GM12878 (cell line): Measurements from ENCODE around the gene LSM2. TPM values are rescaled to one million over a fixed set of nuclear protein-coding genes. Genes with fewer than 3 reads are reported as not detected.
"Not testable (repeated sequence)": the region's sequence is repeated elsewhere in the genome, so short reads cannot be mapped to it uniquely, and the experiment has no call there.

ENCODE experiments used
- ATAC-seq: fragments of 200-7000 bp; cut with Tn5 transposase; 3 replicates; pipeline ENCODE4 v1.9.1; 2020; ENCODE audit warnings: mild to moderate bottlenecking, moderate library complexity
- BruUV-seq: library from RNA; stranded (reverse); fragments of 400-500 nt; replicated peaks from 2 replicates; lab custom pipeline; 2021; lab: Mats Ljungman, UMichigan
- CTCF ChIA-PET: fragments of 300-600 bp; sonication (Branson Sonifier 250); formaldehyde crosslinking; extraction: SDS; loops from one replicate; lab custom pipeline; 2021; ENCODE audit warnings: inconsistent platforms; lab: Yijun Ruan, JAX
- POLR2A ChIA-PET: fragments of 350-600 bp; formaldehyde crosslinking; extraction: SDS; loops from one replicate; lab custom pipeline; 2021; ENCODE audit warnings: inconsistent platforms; lab: Charles Lee
- RAD21 ChIA-PET: fragments of 300-600 bp; sonication (Branson Sonifier 250); formaldehyde crosslinking; loops from one replicate; lab custom pipeline; 2023; ENCODE audit warnings: antibody characterized with exemption; ENCODE audit not compliant: unreplicated experiment; lab: Charles Lee
- SMC1A ChIA-PET: fragments of 300-600 bp; sonication (Branson Sonifier 250); formaldehyde crosslinking; loops from one replicate; lab custom pipeline; 2023; ENCODE audit not compliant: unreplicated experiment, uncharacterized antibody; lab: Charles Lee
- DNase-seq: peaks from one replicate; pipeline ENCODE4 v3.0.0-alpha.2; 2011; ENCODE audit warnings: low read depth, low spot score
- FAIRE-seq: peaks from 3 replicates; lab custom pipeline; 2011; peaks lifted over from hg19 to GRCh38; lab: Jason Lieb, UNC
- H2AFZ ChIP-seq: 2 replicates; pipeline ENCODE4 v1.6.0; 2011; ENCODE audit warnings: low read depth, low read length, control low read depth; ENCODE audit not compliant: control insufficient read depth
- H3K27ac ChIP-seq: 2 replicates; pipeline ENCODE4 v1.5.1; 2011; ENCODE audit warnings: control low read depth; ENCODE audit not compliant: control insufficient read depth, insufficient read depth
- H3K27me3 ChIP-seq, 2 experiments: replicated peaks in 1 of 2; 2 replicates each; pipeline versions ENCODE4 v1.6.0 to v1.6.1; 2011; ENCODE audit warnings: low read length in 1 of 2; ENCODE audit not compliant: control insufficient read depth in 2 of 2, insufficient read depth in 2 of 2
- H3K36me3 ChIP-seq, 2 experiments: 2 replicates each; pipeline ENCODE4 v1.5.1; 2011; ENCODE audit warnings: low read length in 1 of 2; ENCODE audit not compliant: control insufficient read depth in 2 of 2, insufficient read depth in 2 of 2
- H3K4me1 ChIP-seq: 2 replicates; pipeline ENCODE4 v1.6.1; 2011; ENCODE audit warnings: mild to moderate bottlenecking, low read length, moderate library complexity, mixed read lengths; ENCODE audit not compliant: control insufficient read depth, insufficient read depth
- H3K4me2 ChIP-seq: 2 replicates; pipeline ENCODE4 v1.6.0; 2011; ENCODE audit warnings: control low read depth; ENCODE audit not compliant: control insufficient read depth, insufficient read depth
- H3K4me3 ChIP-seq: fragments of 200-600 bp; sonication (generic); 2 replicates; pipeline ENCODE4 v1.5.1; 2016
- H3K79me2 ChIP-seq: 2 replicates; pipeline ENCODE4 v1.6.0; 2011; ENCODE audit warnings: low read length; ENCODE audit not compliant: control insufficient read depth, insufficient read depth
- H3K9ac ChIP-seq: 2 replicates; pipeline ENCODE4 v1.8.0; 2011; ENCODE audit warnings: low read length, control low read depth, mixed read lengths; ENCODE audit not compliant: control insufficient read depth, insufficient read depth
- H3K9me3 ChIP-seq: replicated peaks from 3 replicates; pipeline ENCODE4 v1.5.1; 2011; ENCODE audit warnings: mild to moderate bottlenecking, low read length; ENCODE audit not compliant: control insufficient read depth, insufficient read depth
- H4K20me1 ChIP-seq: 2 replicates; pipeline ENCODE4 v1.6.0; 2011; ENCODE audit not compliant: control insufficient read depth, insufficient read depth
- CBX3 ChIP-seq: fragments of 200-600 bp; sonication (generic); IDR thresholded peaks from 2 replicates; pipeline ENCODE4 v1.6.1; 2016; ENCODE audit warnings: low read depth, borderline replicate concordance
- MLLT1 ChIP-seq: fragments of 450-650 bp; IDR thresholded peaks from 2 replicates; pipeline ENCODE4 v1.6.1; 2016; ENCODE audit warnings: mild to moderate bottlenecking
- RELB ChIP-seq: fragments of 450-650 bp; IDR thresholded peaks from 2 replicates; pipeline ENCODE4 v1.6.1; 2017; ENCODE audit warnings: low read depth, mild to moderate bottlenecking, moderate library complexity
- SMARCA5 ChIP-seq: fragments of 450-650 bp; IDR thresholded peaks from 2 replicates; pipeline ENCODE4 v1.6.1; 2017; ENCODE audit warnings: mild to moderate bottlenecking
- SUZ12 ChIP-seq: fragments of 200-600 bp; sonication (generic); IDR thresholded peaks from one replicate; pipeline ENCODE4 v1.6.1; 2018; ENCODE audit warnings: antibody characterized with exemption, mild to moderate bottlenecking; ENCODE audit not compliant: unreplicated experiment
- ZBED1 ChIP-seq: IDR thresholded peaks from 2 replicates; pipeline ENCODE4 v1.6.1; 2016; ENCODE audit warnings: borderline replicate concordance
- ZNF24 ChIP-seq: fragments of 450-650 bp; IDR thresholded peaks from 2 replicates; pipeline ENCODE4 v1.6.1; 2017; ENCODE audit warnings: antibody characterized with exemption, mild to moderate bottlenecking
- WGBS: methylation state at CpG from one replicate; pipeline ENCODE4 v1.1.6; 2016; ENCODE audit warnings: low lambda C conversion rate; ENCODE audit not compliant: insufficient replicate concordance, insufficient coverage; ENCODE audit errors: missing lambda C conversion rate; 5-methylcytosine and 5-hydroxymethylcytosine counted together
- in situ Hi-C: fragments of 300-500 bp; cut with MboI; formaldehyde crosslinking; loops from 9 replicates; pipeline ENCODE4 v1.14.3; 2018; ENCODE audit warnings: mixed read lengths
- intact Hi-C: fragments of 100-400 bp; cut with micrococcal nuclease; formaldehyde crosslinking; loops from one replicate; pipeline ENCODE4 v1.14.2; 2022; ENCODE audit not compliant: unreplicated experiment
- polyA plus RNA-seq, 11 experiments: library from polyadenylated mRNA; depleted of rRNA in 4 of 11; unstranded in 6 of 11; stranded (reverse) in 5 of 11; fragments of >200 nt; fragmentation: Nextera tagmentation in 4 of 11; fragmentation: Illumina TruSeq in 1 of 11; extraction: Ambion mirVana in 4 of 11; extraction: Trizol in 1 of 11; gene quantifications; 1 replicate in 1 of 11; 2 replicates in 10 of 11; pipeline versions ENCODE4 v1.2.1 to v1.2.3, GENCODE V29; 2011 to 2016; ENCODE audit warnings: inconsistent platforms in 2 of 11, missing spikeins in 2 of 11, low read depth in 1 of 11
- total RNA-seq, 4 experiments: library from RNA; depleted of rRNA in 3 of 4; stranded (reverse); fragments of >200 nt in 3 of 4; fragmentation: Illumina TruSeq in 1 of 4; extraction: Trizol in 1 of 4; gene quantifications; 2 replicates each; pipeline versions ENCODE4 v1.2.1 to v1.2.3, GENCODE V29; 2013 to 2021
- TF ChIP-seq, protein P1 (sequence below): fragments of 150-350 bp; IDR thresholded peaks from 2 replicates; pipeline ENCODE4 v1.6.1; 2014; ENCODE audit warnings: mild to moderate bottlenecking, low read depth, low read length

LSM2 gene
- total and polyA plus RNA-seq, 10 of the 15 experiments (the other 5 are each of a cell fraction or from before 2014, with no cell fraction given) = 99.1 to 276 (median 153) TPM

GRCh38 chr6:31820399-31820798, 13.6 kb upstream of the LSM2 start:
- DNase-seq, H3K27me3 ChIP-seq, H3K4me1 ChIP-seq, in situ Hi-C loops, H3K9me3 ChIP-seq, H3K79me2 ChIP-seq, FAIRE-seq, H3K9ac ChIP-seq, BruUV-seq, H3K36me3 ChIP-seq, H3K27ac ChIP-seq, H4K20me1 ChIP-seq, H3K4me3 ChIP-seq, H2AFZ ChIP-seq, ATAC-seq: not testable (repeated sequence)
- CTCF ChIA-PET = interaction anchor here (1.0 to 1.5 kb wide), 3 partner anchors 14 to 91 kb away, joined by 3 to 5 read pairs (median 3); partner anchors contain the start of gene LSM2
- SMC1A ChIA-PET = interaction anchor here (1.1 to 1.6 kb wide), 3 partner anchors 13 to 87 kb away, joined by 3 to 5 read pairs (median 5); no protein-coding TSS in a partner anchor
- intact Hi-C loops = loop anchor here (10.0 kb wide), 1 partner anchor 46 kb away; the partner anchor contains the start of gene VWA7
- POLR2A ChIA-PET = interaction anchor here (0.7 to 11.3 kb wide), 5 partner anchors 10 to 84 kb away, joined by 3 to 158 read pairs (median 13); partner anchors contain the start of genes CLIC1, LSM2 and MSH5
- peak overlapping the region; percentile 98 for H3K4me2 ChIP-seq
- WGBS = 93% methylated on average over 10 of the region's 10 CpGs
- RAD21 ChIA-PET = interaction anchor here (0.6 to 1.3 kb wide), 2 partner anchors 117 to 262 kb away, joined by 3 read pairs; partner anchors contain the start of gene ABHD16A
- TF ChIP-seq MLLT1 = peak; percentile 59

DNA sequence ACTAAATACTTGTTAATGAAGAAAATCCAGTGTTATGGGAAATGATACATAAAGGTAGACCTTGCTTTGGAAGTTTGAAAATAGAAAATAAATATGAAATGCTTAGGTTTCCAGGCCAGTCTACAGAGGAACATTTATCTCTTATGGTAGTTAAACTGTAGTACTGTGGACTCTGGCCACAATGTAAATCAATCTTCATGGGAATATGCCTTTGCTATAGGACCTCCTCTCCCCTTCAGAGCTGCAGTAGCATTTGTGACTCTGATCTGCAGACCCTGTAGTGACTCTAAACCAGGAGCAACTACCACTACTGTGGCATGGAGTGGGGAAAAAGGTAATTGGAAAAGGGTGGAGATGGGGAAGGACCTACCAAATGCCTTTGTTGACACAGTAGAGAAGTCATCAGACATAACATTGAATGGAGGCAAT, 13.1 kb upstream of the LSM2 start:
- CTCF ChIA-PET = interaction anchor here (1.0 to 1.5 kb wide), 4 partner anchors 13 to 244 kb away, joined by 3 to 5 read pairs (median 3); partner anchors contain the start of gene LSM2
- TF ChIP-seq RELB (no peak), ZBED1 (no peak), ZNF24 (no peak), SMARCA5 (no peak), CBX3 (no peak), SUZ12 (no peak)
- TF ChIP-seq, protein P1, sequence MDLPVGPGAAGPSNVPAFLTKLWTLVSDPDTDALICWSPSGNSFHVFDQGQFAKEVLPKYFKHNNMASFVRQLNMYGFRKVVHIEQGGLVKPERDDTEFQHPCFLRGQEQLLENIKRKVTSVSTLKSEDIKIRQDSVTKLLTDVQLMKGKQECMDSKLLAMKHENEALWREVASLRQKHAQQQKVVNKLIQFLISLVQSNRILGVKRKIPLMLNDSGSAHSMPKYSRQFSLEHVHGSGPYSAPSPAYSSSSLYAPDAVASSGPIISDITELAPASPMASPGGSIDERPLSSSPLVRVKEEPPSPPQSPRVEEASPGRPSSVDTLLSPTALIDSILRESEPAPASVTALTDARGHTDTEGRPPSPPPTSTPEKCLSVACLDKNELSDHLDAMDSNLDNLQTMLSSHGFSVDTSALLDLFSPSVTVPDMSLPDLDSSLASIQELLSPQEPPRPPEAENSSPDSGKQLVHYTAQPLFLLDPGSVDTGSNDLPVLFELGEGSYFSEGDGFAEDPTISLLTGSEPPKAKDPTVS = no peak

More for the DNA sequence above, 13.1 kb upstream of the LSM2 start:
- Histone ChIP-seq H3K9ac (no peak overlapping the region), H3K4me3 (no peak overlapping the region), H3K4me2 (no peak overlapping the region), H3K9me3 (no peaks in the 10 kb centered on the region), H2AFZ (no peak overlapping the region), H4K20me1 (no peaks in the 10 kb centered on the region), H3K27me3 (no peaks in the 10 kb centered on the region), H3K79me2 (peaks cover 2% of the 10 kb centered on the region; the same call in 1 of the 2 replicates), H3K4me1 (peaks cover 9% of the 10 kb centered on the region), H3K36me3 (no peaks in the 10 kb centered on the region), H3K27ac (no peak overlapping the region)
- POLR2A ChIA-PET = interaction anchor here (1.0 to 11.3 kb wide), 6 partner anchors 11 to 83 kb away, joined by 3 to 158 read pairs (median 10); partner anchors contain the start of genes CLIC1, LSM2, MSH5 and VARS1
- RAD21 ChIA-PET = interaction anchor here (0.6 to 1.3 kb wide), 2 partner anchors 117 to 262 kb away, joined by 3 read pairs; partner anchors contain the start of gene ABHD16A
- no TSS peak for BruUV-seq
- DNase-seq = no peak
- SMC1A ChIA-PET = interaction anchor here (1.0 to 1.6 kb wide), 5 partner anchors 10 to 86 kb away, joined by 3 to 5 read pairs (median 3); partner anchors contain the start of gene LSM2
- intact Hi-C loops = loop anchor here (10.0 kb wide), 1 partner anchor 45 kb away; the partner anchor contains the start of gene VWA7
- FAIRE-seq = no peak
- ATAC-seq = no peak
- in situ Hi-C loops = no loop called here
